WTC11 (cell line): ENCODE results near the gene CPVL. TPM values are rescaled to one million over a fixed set of nuclear protein-coding genes. Genes with fewer than 3 reads are reported as not detected.

ENCODE experiments used
- ATAC-seq: fragments of 200-7000 bp; cut with Tn5 transposase; 2 replicates; pipeline ENCODE4 v1.10.0; 2021; ENCODE audit warnings: mild to moderate bottlenecking, moderate library complexity
- CTCF ChIA-PET: fragments of 300-600 bp; sonication (Branson Sonifier 250); formaldehyde crosslinking; loops from one replicate; lab custom pipeline; 2021; ENCODE audit warnings: antibody characterized with exemption; lab: Charles Lee
- POLR2A ChIA-PET: fragments of 350-600 bp; sonication (Branson Sonifier 250); formaldehyde crosslinking; loops from one replicate; lab custom pipeline; 2021; ENCODE audit warnings: antibody characterized with exemption; lab: Charles Lee
- DNase-seq: peaks from one replicate; pipeline ENCODE4 v3.0.0; 2021; ENCODE audit warnings: low spot score
- H3K27ac Mint-ChIP-seq: 2 replicates; pipeline ENCODE4 v1.8.0; 2021; ENCODE audit warnings: mixed read lengths
- H3K27me3 Mint-ChIP-seq: 2 replicates; pipeline ENCODE4 v1.8.0; 2021; ENCODE audit warnings: low read depth, mild to moderate bottlenecking, moderate library complexity, mixed read lengths
- H3K36me3 Mint-ChIP-seq: 2 replicates; pipeline ENCODE4 v1.8.0; 2021; ENCODE audit warnings: mixed read lengths
- H3K4me1 Mint-ChIP-seq: 2 replicates; pipeline ENCODE4 v1.8.0; 2022; ENCODE audit warnings: mixed read lengths
- H3K4me3 Mint-ChIP-seq: 2 replicates; pipeline ENCODE4 v1.8.0; 2021; ENCODE audit warnings: mild to moderate bottlenecking, moderate library complexity, mixed read lengths
- H3K9me3 Mint-ChIP-seq: 2 replicates; pipeline ENCODE4 v1.8.0; 2021; ENCODE audit warnings: mixed read lengths
- CREB1 ChIP-seq: sonication (generic); formaldehyde crosslinking; IDR thresholded peaks from 2 replicates; pipeline ENCODE4 v1.8.0; 2023; ENCODE audit warnings: mild to moderate bottlenecking, missing genetic modification reagents
- ELF4 ChIP-seq: sonication (generic); formaldehyde crosslinking; IDR thresholded peaks from 2 replicates; pipeline ENCODE4 v1.8.1; 2022; ENCODE audit warnings: low read depth, mild to moderate bottlenecking, moderate library complexity, missing genetic modification reagents
- ESRRA ChIP-seq: sonication (generic); formaldehyde crosslinking; IDR thresholded peaks from 2 replicates; pipeline ENCODE4 v1.8.1; 2022; ENCODE audit warnings: mild to moderate bottlenecking, missing genetic modification reagents, borderline replicate concordance
- JAZF1 ChIP-seq: fragments of 250-450 bp; sonication (Bioruptor Pico); IDR thresholded peaks from 2 replicates; pipeline ENCODE4 v1.9.0; 2021; ENCODE audit warnings: moderate library complexity, mild to moderate bottlenecking, inconsistent platforms
- NFE2L1 ChIP-seq: sonication (generic); formaldehyde crosslinking; IDR thresholded peaks from 2 replicates; pipeline ENCODE4 v1.8.1; 2023; ENCODE audit warnings: missing genetic modification reagents
- RELA ChIP-seq: sonication (generic); formaldehyde crosslinking; IDR thresholded peaks from 2 replicates; pipeline ENCODE4 v1.8.1; 2022; ENCODE audit warnings: missing genetic modification reagents, mild to moderate bottlenecking, borderline replicate concordance
- SMAD3 ChIP-seq: sonication (generic); formaldehyde crosslinking; IDR thresholded peaks from 2 replicates; pipeline ENCODE4 v1.8.0; 2022; ENCODE audit warnings: missing genetic modification reagents, mild to moderate bottlenecking, borderline replicate concordance
- SMAD4 ChIP-seq: sonication (generic); formaldehyde crosslinking; IDR thresholded peaks from 2 replicates; pipeline ENCODE4 v1.8.0; 2022; ENCODE audit warnings: mild to moderate bottlenecking, missing genetic modification reagents
- total RNA-seq: library from RNA; stranded (reverse); gene quantifications from 3 replicates; pipeline ENCODE4 v1.2.3, GENCODE V29; 2021
- TF ChIP-seq, protein P1 (sequence below): sonication (generic); formaldehyde crosslinking; IDR thresholded peaks from 2 replicates; pipeline ENCODE4 v1.8.1; 2022; ENCODE audit warnings: low read depth, mild to moderate bottlenecking, moderate library complexity, missing genetic modification reagents, borderline replicate concordance
- TF ChIP-seq, protein P2 (sequence below): sonication (generic); formaldehyde crosslinking; IDR thresholded peaks from 2 replicates; pipeline ENCODE4 v1.8.0; 2023; ENCODE audit warnings: missing genetic modification reagents
- TF ChIP-seq, protein P3 (sequence below): sonication (generic); formaldehyde crosslinking; IDR thresholded peaks from 2 replicates; pipeline ENCODE4 v1.8.0; 2023; ENCODE audit warnings: missing genetic modification reagents, mild to moderate bottlenecking, borderline replicate concordance
- TF ChIP-seq, protein P4 (sequence below): sonication (generic); formaldehyde crosslinking; IDR thresholded peaks from 2 replicates; pipeline ENCODE4 v1.8.1; 2022; ENCODE audit warnings: mild to moderate bottlenecking, missing genetic modification reagents, moderate library complexity, borderline replicate concordance
- TF ChIP-seq, protein P5 (sequence below): sonication (generic); formaldehyde crosslinking; IDR thresholded peaks from 2 replicates; pipeline ENCODE4 v1.8.0; 2022; ENCODE audit warnings: mild to moderate bottlenecking, missing genetic modification reagents
- TF ChIP-seq, protein P6 (sequence below): sonication (generic); formaldehyde crosslinking; IDR thresholded peaks from 2 replicates; pipeline ENCODE4 v1.8.1; 2023; ENCODE audit warnings: mild to moderate bottlenecking, missing genetic modification reagents, borderline replicate concordance
- TF ChIP-seq, protein P7 (sequence below): sonication (generic); formaldehyde crosslinking; IDR thresholded peaks from 2 replicates; pipeline ENCODE4 v1.8.0; 2022; ENCODE audit warnings: missing genetic modification reagents
- TF ChIP-seq, protein P8 (sequence below): fragments of 250-450 bp; sonication (Bioruptor Pico); IDR thresholded peaks from 2 replicates; pipeline ENCODE4 v1.8.0; 2021; ENCODE audit warnings: mild to moderate bottlenecking

CPVL gene
- total RNA-seq, 1 experiment from 2014 or later = 34.2 TPM

DNA sequence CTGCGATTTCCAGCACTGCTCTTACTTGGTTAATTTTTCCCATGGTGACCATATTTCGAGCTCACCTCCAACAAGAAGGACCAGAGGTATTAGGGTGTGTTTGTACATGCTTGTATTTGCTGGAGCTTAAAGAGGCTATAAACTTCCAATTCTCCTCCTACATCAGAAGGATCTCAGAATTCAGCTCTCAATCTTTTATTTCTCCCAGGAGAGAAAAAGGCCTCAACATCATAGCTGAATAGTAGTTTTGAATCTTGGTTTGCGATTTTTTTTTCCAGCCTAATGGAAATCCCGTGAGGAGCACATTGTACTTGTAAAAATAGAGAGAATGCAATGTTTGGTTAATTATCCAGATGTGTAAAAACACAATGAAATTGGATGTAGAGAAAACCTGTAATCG is 69.7 kb downstream of the CPVL start:
- TF ChIP-seq ESRRA (CRISPR knock-in tag) = no peak
- TF ChIP-seq, protein P1, sequence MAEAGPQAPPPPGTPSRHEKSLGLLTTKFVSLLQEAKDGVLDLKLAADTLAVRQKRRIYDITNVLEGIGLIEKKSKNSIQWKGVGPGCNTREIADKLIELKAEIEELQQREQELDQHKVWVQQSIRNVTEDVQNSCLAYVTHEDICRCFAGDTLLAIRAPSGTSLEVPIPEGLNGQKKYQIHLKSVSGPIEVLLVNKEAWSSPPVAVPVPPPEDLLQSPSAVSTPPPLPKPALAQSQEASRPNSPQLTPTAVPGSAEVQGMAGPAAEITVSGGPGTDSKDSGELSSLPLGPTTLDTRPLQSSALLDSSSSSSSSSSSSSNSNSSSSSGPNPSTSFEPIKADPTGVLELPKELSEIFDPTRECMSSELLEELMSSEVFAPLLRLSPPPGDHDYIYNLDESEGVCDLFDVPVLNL (CRISPR knock-in tag) = no peak
- TF ChIP-seq, protein P2, sequence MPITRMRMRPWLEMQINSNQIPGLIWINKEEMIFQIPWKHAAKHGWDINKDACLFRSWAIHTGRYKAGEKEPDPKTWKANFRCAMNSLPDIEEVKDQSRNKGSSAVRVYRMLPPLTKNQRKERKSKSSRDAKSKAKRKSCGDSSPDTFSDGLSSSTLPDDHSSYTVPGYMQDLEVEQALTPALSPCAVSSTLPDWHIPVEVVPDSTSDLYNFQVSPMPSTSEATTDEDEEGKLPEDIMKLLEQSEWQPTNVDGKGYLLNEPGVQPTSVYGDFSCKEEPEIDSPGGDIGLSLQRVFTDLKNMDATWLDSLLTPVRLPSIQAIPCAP (CRISPR knock-in tag) = no peak
- no peak for TF ChIP-seq CREB1 (CRISPR knock-in tag)
- no peak for TF ChIP-seq RELA (CRISPR knock-in tag)
- TF ChIP-seq, protein P3, sequence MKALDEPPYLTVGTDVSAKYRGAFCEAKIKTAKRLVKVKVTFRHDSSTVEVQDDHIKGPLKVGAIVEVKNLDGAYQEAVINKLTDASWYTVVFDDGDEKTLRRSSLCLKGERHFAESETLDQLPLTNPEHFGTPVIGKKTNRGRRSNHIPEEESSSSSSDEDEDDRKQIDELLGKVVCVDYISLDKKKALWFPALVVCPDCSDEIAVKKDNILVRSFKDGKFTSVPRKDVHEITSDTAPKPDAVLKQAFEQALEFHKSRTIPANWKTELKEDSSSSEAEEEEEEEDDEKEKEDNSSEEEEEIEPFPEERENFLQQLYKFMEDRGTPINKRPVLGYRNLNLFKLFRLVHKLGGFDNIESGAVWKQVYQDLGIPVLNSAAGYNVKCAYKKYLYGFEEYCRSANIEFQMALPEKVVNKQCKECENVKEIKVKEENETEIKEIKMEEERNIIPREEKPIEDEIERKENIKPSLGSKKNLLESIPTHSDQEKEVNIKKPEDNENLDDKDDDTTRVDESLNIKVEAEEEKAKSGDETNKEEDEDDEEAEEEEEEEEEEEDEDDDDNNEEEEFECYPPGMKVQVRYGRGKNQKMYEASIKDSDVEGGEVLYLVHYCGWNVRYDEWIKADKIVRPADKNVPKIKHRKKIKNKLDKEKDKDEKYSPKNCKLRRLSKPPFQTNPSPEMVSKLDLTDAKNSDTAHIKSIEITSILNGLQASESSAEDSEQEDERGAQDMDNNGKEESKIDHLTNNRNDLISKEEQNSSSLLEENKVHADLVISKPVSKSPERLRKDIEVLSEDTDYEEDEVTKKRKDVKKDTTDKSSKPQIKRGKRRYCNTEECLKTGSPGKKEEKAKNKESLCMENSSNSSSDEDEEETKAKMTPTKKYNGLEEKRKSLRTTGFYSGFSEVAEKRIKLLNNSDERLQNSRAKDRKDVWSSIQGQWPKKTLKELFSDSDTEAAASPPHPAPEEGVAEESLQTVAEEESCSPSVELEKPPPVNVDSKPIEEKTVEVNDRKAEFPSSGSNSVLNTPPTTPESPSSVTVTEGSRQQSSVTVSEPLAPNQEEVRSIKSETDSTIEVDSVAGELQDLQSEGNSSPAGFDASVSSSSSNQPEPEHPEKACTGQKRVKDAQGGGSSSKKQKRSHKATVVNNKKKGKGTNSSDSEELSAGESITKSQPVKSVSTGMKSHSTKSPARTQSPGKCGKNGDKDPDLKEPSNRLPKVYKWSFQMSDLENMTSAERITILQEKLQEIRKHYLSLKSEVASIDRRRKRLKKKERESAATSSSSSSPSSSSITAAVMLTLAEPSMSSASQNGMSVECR (CRISPR knock-in tag) = no peak
- TF ChIP-seq SMAD3 (CRISPR knock-in tag) = no peak
- H3K27me3 Mint-ChIP-seq = no peaks in the 10 kb centered on the region
- no peaks in the 10 kb centered on the region for H3K36me3 Mint-ChIP-seq
- DNase-seq (no peak), ATAC-seq (no peak)
- no peak overlapping the region for H3K4me3 Mint-ChIP-seq
- no peaks in the 10 kb centered on the region for H3K9me3 Mint-ChIP-seq
- ChIA-PET POLR2A (no interaction called here), CTCF (interaction anchor here (0.7 to 1.7 kb wide), 6 partner anchors 34 to 332 kb away, joined by 3 to 7 read pairs (median 3); partner anchors contain the start of gene TRIL)
- H3K27ac Mint-ChIP-seq = no peak overlapping the region
- peaks cover 34% of the 10 kb centered on the region for H3K4me1 Mint-ChIP-seq

DNA sequence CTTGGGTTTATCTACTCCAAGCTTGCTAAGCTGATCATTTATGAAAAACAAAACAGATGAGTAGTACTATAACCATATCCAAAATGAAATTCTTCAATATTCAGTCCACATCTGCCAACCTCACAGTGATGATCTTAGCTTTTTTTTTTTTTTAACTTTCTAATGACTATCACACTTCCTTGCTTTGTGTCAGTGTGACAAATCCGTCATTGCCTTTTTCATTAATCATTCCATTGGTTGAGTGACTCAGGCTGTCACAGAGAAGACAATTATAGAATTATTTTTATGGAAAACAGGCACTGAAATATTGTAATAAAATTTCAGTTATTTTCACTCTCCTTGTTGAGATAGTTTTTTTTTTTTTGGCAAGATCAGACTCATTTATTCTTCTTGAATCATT is 70.7 kb downstream of the CPVL start:
- Mint-ChIP-seq H3K36me3 (no peaks in the 10 kb centered on the region), H3K27ac (no peak overlapping the region), H3K9me3 (no peaks in the 10 kb centered on the region), H3K27me3 (no peaks in the 10 kb centered on the region), H3K4me3 (no peak overlapping the region), H3K4me1 (peaks cover 41% of the 10 kb centered on the region)
- ChIA-PET POLR2A (no interaction called here), CTCF (interaction anchor here (0.9 to 1.1 kb wide), 2 partner anchors 31 to 154 kb away, joined by 3 to 4 read pairs; no protein-coding TSS in a partner anchor)
- ATAC-seq = no peak
- TF ChIP-seq SMAD4 (no peak), JAZF1 (CRISPR knock-in tag) (no peak), NFE2L1 (CRISPR knock-in tag) (no peak), ELF4 (CRISPR knock-in tag) (no peak)
- TF ChIP-seq, protein P4, sequence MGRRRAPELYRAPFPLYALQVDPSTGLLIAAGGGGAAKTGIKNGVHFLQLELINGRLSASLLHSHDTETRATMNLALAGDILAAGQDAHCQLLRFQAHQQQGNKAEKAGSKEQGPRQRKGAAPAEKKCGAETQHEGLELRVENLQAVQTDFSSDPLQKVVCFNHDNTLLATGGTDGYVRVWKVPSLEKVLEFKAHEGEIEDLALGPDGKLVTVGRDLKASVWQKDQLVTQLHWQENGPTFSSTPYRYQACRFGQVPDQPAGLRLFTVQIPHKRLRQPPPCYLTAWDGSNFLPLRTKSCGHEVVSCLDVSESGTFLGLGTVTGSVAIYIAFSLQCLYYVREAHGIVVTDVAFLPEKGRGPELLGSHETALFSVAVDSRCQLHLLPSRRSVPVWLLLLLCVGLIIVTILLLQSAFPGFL = no peak
- TF ChIP-seq, protein P5, sequence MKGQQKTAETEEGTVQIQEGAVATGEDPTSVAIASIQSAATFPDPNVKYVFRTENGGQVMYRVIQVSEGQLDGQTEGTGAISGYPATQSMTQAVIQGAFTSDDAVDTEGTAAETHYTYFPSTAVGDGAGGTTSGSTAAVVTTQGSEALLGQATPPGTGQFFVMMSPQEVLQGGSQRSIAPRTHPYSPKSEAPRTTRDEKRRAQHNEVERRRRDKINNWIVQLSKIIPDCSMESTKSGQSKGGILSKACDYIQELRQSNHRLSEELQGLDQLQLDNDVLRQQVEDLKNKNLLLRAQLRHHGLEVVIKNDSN = no peak
- TF ChIP-seq, protein P6, sequence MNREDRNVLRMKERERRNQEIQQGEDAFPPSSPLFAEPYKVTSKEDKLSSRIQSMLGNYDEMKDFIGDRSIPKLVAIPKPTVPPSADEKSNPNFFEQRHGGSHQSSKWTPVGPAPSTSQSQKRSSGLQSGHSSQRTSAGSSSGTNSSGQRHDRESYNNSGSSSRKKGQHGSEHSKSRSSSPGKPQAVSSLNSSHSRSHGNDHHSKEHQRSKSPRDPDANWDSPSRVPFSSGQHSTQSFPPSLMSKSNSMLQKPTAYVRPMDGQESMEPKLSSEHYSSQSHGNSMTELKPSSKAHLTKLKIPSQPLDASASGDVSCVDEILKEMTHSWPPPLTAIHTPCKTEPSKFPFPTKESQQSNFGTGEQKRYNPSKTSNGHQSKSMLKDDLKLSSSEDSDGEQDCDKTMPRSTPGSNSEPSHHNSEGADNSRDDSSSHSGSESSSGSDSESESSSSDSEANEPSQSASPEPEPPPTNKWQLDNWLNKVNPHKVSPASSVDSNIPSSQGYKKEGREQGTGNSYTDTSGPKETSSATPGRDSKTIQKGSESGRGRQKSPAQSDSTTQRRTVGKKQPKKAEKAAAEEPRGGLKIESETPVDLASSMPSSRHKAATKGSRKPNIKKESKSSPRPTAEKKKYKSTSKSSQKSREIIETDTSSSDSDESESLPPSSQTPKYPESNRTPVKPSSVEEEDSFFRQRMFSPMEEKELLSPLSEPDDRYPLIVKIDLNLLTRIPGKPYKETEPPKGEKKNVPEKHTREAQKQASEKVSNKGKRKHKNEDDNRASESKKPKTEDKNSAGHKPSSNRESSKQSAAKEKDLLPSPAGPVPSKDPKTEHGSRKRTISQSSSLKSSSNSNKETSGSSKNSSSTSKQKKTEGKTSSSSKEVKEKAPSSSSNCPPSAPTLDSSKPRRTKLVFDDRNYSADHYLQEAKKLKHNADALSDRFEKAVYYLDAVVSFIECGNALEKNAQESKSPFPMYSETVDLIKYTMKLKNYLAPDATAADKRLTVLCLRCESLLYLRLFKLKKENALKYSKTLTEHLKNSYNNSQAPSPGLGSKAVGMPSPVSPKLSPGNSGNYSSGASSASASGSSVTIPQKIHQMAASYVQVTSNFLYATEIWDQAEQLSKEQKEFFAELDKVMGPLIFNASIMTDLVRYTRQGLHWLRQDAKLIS (CRISPR knock-in tag) = no peak
- TF ChIP-seq, protein P7, sequence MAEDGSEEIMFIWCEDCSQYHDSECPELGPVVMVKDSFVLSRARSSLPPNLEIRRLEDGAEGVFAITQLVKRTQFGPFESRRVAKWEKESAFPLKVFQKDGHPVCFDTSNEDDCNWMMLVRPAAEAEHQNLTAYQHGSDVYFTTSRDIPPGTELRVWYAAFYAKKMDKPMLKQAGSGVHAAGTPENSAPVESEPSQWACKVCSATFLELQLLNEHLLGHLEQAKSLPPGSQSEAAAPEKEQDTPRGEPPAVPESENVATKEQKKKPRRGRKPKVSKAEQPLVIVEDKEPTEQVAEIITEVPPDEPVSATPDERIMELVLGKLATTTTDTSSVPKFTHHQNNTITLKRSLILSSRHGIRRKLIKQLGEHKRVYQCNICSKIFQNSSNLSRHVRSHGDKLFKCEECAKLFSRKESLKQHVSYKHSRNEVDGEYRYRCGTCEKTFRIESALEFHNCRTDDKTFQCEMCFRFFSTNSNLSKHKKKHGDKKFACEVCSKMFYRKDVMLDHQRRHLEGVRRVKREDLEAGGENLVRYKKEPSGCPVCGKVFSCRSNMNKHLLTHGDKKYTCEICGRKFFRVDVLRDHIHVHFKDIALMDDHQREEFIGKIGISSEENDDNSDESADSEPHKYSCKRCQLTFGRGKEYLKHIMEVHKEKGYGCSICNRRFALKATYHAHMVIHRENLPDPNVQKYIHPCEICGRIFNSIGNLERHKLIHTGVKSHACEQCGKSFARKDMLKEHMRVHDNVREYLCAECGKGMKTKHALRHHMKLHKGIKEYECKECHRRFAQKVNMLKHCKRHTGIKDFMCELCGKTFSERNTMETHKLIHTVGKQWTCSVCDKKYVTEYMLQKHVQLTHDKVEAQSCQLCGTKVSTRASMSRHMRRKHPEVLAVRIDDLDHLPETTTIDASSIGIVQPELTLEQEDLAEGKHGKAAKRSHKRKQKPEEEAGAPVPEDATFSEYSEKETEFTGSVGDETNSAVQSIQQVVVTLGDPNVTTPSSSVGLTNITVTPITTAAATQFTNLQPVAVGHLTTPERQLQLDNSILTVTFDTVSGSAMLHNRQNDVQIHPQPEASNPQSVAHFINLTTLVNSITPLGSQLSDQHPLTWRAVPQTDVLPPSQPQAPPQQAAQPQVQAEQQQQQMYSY (CRISPR knock-in tag) = no peak
- TF ChIP-seq, protein P8, sequence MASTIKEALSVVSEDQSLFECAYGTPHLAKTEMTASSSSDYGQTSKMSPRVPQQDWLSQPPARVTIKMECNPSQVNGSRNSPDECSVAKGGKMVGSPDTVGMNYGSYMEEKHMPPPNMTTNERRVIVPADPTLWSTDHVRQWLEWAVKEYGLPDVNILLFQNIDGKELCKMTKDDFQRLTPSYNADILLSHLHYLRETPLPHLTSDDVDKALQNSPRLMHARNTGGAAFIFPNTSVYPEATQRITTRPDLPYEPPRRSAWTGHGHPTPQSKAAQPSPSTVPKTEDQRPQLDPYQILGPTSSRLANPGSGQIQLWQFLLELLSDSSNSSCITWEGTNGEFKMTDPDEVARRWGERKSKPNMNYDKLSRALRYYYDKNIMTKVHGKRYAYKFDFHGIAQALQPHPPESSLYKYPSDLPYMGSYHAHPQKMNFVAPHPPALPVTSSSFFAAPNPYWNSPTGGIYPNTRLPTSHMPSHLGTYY (CRISPR knock-in tag) = no peak
- DNase-seq = no peak
